HUES6 (cell line): ENCODE results near the gene CAPN11.

Experiments used
- H3K27ac ChIP-seq: 2 replicates; pipeline ENCODE4 v1.7.0; 2013; ENCODE audit warnings: low read depth, mild to moderate bottlenecking, low read length, inconsistent platforms
- H3K27me3 ChIP-seq: 2 replicates; pipeline ENCODE4 v1.6.1; 2013; ENCODE audit warnings: low read length; ENCODE audit not compliant: control insufficient read depth, insufficient read depth
- H3K36me3 ChIP-seq: 2 replicates; pipeline ENCODE4 v1.6.1; 2013; ENCODE audit warnings: low read length; ENCODE audit not compliant: control insufficient read depth, insufficient read depth
- H3K4me1 ChIP-seq: 2 replicates; pipeline ENCODE4 v1.6.1; 2013; ENCODE audit warnings: low read length; ENCODE audit not compliant: control insufficient read depth, insufficient read depth
- H3K4me3 ChIP-seq: 2 replicates; pipeline ENCODE4 v1.5.1; 2013; ENCODE audit warnings: low read depth, low read length
- H3K9ac ChIP-seq: one replicate; pipeline ENCODE4 v1.6.1; 2013; ENCODE audit warnings: mild to moderate bottlenecking, low read length
- H3K9me3 ChIP-seq: 2 replicates; pipeline ENCODE4 v1.6.1; 2013; ENCODE audit warnings: low read depth, low read length; ENCODE audit not compliant: control insufficient read depth, insufficient read depth

The CAPN11 gene

DNA sequence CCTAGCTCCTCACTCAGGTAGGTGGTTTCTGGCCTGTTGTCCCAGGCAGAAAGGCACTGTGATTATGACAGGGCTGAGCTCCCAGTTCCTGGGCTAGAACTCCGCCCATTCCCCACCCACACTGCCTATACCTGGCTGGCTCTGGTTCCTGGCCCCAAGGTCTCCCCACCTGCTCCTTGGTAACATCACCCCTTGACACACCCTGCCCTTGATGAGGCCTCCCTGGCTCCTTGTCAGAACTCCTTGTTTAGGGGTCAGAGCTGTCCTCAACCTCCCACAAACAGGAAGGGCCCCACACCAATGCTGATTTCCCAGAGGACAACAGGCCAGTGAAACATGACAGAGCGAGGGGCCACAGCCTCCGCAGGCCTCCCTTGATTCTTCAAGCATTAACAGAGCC, 42.6 kb downstream of the CAPN11 start:
- Histone ChIP-seq H3K9me3 (no peaks in the 10 kb centered on the region), H3K27me3 (no peaks in the 10 kb centered on the region), H3K4me3 (no peak overlapping the region), H3K9ac (no peak overlapping the region), H3K27ac (no peak overlapping the region), H3K4me1 (peaks cover 38% of the 10 kb centered on the region), H3K36me3 (no peaks in the 10 kb centered on the region)

DNA sequence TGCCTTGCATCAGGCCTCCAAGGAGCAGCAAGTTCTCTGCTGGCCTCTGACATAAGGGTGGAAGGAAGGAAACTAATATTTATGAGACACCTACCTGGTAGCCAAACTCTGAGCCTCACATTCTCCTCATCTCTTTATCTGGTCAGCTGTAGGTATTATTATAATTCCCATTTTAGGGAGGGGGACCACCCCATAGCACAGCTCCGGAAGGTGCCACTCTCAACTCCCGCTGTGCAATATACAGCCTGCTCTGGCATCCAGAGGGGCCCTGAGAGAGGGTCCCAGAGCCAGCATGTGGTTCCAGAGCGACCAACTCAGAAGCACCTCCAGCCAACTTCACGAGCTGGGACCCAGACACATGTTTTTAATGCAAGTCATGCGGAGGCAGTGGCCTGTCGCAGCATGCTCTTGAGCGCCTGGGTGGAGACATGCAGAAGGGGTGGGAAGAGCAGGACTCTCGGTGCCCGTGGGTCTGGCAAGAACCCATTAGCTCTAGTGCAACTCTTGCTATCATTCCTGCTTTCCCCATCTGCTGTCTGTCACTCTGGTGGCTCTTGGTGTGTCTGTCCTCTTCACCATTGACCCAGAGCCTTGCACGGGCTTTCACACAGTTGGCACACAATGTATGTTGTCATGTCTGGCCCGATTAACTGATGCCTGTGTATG, 43.2 kb downstream of the CAPN11 start:
- Histone ChIP-seq H3K27ac (peak overlapping the region; percentile 97), H3K4me1 (peaks cover 43% of the 10 kb centered on the region), H3K27me3 (no peaks in the 10 kb centered on the region), H3K9me3 (no peaks in the 10 kb centered on the region), H3K9ac (peak overlapping the region; percentile 27), H3K36me3 (no peaks in the 10 kb centered on the region), H3K4me3 (no peak overlapping the region; the same call in 1 of the 2 replicates)

DNA sequence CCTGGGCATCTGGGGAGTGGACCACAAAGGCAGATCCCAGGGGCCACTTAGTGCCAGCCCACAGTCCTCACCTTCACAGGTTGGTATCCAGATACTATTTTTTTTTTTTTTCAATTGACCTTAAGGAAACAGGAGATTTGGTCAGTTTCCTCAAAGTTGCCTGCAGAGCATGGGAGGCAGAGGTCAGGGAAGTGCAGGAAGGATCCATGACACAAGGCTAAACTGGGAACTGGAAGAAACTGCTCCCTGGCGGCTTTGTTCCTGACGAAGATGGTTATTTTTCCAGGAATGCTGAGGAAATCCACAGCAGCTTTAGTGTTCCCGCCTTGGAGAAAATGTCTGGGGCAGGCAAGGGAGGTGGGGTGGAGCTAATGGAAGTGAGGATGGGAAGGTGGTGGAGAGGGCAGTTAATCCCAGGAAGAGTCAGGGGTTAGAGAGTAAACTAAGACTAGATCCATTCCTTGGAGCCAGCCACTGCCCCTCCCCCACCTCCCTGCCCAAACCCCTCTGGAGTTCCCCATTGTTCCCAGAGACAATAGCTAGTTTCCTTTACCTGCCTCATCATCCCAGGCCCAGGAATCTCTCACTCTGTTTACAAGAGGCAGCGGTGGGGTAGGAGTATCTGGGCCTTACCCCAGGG, 43.8 kb downstream of the CAPN11 start:
- H3K36me3 ChIP-seq: no peaks in the 10 kb centered on the region
- peak overlapping the region; percentile 84 for H3K9ac ChIP-seq
- H3K4me3 ChIP-seq: peak overlapping the region; percentile 4
- peaks cover 50% of the 10 kb centered on the region for H3K4me1 ChIP-seq
- H3K9me3 ChIP-seq: no peaks in the 10 kb centered on the region
- no peaks in the 10 kb centered on the region for H3K27me3 ChIP-seq
- peak overlapping the region; percentile 97 for H3K27ac ChIP-seq

DNA sequence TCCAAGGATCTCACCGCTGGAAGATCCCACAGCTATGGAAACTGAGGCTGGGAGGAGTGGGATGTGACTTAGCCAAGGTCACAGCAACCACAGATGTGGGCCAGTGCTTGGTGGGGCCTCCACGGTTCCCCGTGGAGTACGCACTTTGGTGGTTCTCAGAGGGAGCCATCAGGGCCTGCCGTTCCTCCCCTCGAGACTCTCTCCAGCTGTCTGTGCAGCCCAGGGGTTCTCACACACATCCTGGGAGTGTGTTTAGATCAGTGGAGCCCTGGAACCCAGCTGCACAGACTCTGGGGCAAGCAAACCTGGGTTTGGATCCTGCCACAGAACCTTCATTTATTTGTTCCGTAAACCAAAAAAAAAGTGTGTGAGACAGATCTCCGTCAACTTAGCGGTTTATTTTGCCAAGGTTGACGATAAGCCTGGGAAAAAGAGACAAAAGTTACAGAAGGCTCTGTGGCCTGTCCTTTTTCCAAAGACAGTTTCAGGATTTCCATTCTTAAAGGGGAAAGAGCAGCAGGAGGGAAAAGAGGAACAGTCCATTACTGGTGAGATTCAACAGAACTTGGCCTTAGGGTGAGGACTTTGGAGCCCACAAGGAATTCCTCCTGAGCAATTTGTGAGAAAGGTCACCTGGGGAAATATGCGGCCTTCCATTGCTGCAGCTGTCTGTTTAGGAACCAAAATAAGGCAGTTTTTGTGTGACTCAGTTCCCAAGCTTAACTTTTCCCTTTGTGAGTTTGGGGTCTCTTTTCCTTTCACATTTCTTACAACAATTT, 44.5 kb downstream of the CAPN11 start:
- H3K4me1 ChIP-seq: peaks cover 50% of the 10 kb centered on the region
- H3K36me3 ChIP-seq: no peaks in the 10 kb centered on the region
- H3K27ac ChIP-seq: peak overlapping the region; percentile 97
- peak overlapping the region; percentile 84 for H3K9ac ChIP-seq
- H3K9me3 ChIP-seq: no peaks in the 10 kb centered on the region
- no peaks in the 10 kb centered on the region for H3K27me3 ChIP-seq
- H3K4me3 ChIP-seq: peak overlapping the region; percentile 4

DNA sequence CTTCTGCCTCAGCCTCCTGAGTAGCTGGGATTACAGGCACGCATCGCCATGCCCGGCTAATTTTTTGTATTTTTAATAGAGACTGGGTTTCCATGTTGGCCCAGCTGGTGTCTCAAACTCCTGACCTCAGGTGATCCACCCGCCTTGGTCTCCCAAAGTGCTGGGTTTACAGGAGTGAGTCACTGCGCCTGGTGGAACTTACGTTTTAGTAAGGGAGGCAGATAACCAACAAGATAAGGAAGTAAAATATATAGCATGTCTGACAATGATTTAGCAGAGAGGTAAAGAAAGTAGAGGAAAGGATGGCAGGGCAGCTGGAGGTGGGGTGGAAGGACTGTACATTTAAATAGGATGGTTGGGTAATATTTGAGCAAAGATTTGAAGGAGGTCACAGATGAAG, 45.3 kb downstream of the CAPN11 start:
- Histone ChIP-seq H3K27ac (no peak overlapping the region), H3K9ac (no peak overlapping the region), H3K9me3 (no peaks in the 10 kb centered on the region), H3K4me3 (no peak overlapping the region), H3K36me3 (no peaks in the 10 kb centered on the region), H3K4me1 (peaks cover 53% of the 10 kb centered on the region), H3K27me3 (no peaks in the 10 kb centered on the region)

DNA sequence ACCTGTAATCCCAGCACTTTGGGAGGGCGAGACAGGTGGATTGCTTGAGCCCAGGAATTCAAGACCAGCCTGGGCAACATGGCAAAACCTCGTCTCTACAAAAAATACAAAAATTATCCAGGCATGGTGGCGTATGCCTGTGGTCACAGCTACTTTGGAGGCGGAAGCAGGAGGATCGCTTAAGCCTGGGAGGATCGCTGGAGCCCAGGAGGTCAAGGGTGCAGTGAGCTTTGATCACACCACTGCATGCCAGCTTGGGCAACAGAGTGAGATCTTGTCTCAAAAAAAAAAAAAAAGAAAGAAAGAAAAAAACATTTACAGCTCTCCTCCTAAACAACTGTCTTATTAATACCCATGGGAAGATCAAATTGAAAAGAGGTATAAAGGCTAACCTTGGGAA, 49.3 kb downstream of the CAPN11 start:
- no peak overlapping the region for H3K4me3 ChIP-seq
- H3K36me3 ChIP-seq: no peaks in the 10 kb centered on the region
- H3K27me3 ChIP-seq: no peaks in the 10 kb centered on the region
- no peak overlapping the region for H3K27ac ChIP-seq
- peaks cover 28% of the 10 kb centered on the region for H3K4me1 ChIP-seq
- no peak overlapping the region for H3K9ac ChIP-seq
- H3K9me3 ChIP-seq: no peaks in the 10 kb centered on the region

DNA sequence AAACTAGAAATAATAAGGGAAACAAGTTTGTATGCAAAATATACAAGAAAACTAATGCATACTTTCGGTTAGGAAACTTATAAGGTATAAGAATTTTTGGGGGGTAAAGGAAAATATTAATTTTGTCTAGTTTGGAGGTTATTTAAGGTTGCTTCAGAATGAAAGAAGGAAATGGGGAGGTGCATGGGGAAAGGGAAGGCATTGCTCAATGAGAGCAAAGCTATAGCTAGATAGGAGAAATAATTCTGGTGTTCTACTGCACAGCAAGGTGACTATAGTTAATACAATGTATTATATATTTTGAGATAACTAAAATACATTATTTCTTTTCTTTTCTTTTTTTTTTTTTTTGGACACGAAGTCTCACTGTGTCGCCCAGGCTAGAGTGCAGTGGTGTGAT, 52.7 kb downstream of the CAPN11 start:
- no peak overlapping the region for H3K9ac ChIP-seq
- no peak overlapping the region for H3K4me3 ChIP-seq
- no peak overlapping the region for H3K27ac ChIP-seq
- H3K9me3 ChIP-seq: no peaks in the 10 kb centered on the region
- H3K27me3 ChIP-seq: no peaks in the 10 kb centered on the region
- no peaks in the 10 kb centered on the region for H3K36me3 ChIP-seq
- H3K4me1 ChIP-seq: peaks cover 14% of the 10 kb centered on the region

DNA sequence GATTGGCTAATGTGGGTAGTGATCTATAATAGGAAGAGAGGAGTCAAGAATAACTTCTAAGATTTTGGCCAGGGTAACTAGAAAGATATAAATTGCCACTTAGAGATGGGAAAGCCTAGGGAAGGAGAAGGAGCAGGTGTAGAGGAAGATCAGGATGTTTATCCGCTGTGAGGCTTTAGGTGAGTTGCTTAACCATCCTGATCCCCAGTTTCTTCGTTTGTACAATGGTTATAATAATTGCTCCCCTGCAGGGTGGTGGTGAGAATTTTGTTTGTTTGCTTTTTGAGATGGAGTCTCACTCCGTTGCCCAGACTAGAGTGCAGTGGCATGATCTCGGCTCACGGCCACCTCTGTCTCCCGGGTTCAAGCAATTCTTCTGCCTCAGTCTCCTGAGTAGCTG, 55.7 kb downstream of the CAPN11 start:
- Histone ChIP-seq H3K27me3 (no peaks in the 10 kb centered on the region), H3K36me3 (no peaks in the 10 kb centered on the region), H3K4me1 (peaks cover 28% of the 10 kb centered on the region), H3K27ac (no peak overlapping the region), H3K4me3 (no peak overlapping the region), H3K9ac (no peak overlapping the region), H3K9me3 (no peaks in the 10 kb centered on the region)

DNA sequence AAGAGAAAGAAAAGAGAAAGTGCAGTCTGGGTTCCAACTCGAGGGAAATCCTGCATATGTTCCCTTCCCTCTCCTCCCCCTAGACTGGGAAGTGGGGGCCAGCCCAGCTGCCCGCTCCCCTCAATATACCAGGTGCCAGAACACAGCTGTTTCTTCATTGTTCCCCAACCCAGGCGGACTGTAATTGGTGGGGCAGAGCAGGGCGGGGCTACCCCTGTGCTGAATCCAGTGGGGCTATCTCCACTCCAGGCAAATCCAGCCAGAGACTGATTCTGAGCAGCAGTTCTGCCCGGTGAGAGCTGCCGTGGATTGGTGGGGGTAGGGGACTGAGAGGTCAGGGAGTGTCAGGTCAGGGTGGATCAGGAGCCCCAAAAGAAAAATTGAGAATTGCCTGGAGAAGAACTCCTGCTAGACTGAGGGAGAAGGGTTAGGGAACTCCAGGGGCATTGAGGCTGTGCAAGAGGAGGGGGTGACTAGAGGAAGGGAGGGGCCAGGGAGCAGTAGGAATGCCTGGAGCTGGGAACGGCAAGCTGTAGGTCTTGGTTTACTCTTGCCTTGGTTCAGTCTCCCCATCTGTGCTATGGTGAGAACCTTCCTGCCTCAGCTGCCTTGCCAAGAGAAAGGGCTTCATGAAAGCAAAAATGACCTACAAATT, 58.2 kb downstream of the CAPN11 start, which contains the start of gene MYMX:
Gene MYMX, plus strand, starts transcription at position 250 of the 655 bp plus-strand sequence. CDS start 546 bp downstream, outside the sequence.
- Histone ChIP-seq H3K9ac (peak within 1 kb of the TSS; percentile 86), H3K27ac (no peak within 1 kb of the TSS), H3K4me1 (peaks cover 40% of the 10 kb centered on the region), H3K4me3 (peak within 1 kb of the TSS; percentile 64; the same call in 1 of the 2 replicates), H3K27me3 (no peaks in the 10 kb centered on the region), H3K9me3 (no peaks in the 10 kb centered on the region), H3K36me3 (no peaks in the 10 kb centered on the region)

DNA sequence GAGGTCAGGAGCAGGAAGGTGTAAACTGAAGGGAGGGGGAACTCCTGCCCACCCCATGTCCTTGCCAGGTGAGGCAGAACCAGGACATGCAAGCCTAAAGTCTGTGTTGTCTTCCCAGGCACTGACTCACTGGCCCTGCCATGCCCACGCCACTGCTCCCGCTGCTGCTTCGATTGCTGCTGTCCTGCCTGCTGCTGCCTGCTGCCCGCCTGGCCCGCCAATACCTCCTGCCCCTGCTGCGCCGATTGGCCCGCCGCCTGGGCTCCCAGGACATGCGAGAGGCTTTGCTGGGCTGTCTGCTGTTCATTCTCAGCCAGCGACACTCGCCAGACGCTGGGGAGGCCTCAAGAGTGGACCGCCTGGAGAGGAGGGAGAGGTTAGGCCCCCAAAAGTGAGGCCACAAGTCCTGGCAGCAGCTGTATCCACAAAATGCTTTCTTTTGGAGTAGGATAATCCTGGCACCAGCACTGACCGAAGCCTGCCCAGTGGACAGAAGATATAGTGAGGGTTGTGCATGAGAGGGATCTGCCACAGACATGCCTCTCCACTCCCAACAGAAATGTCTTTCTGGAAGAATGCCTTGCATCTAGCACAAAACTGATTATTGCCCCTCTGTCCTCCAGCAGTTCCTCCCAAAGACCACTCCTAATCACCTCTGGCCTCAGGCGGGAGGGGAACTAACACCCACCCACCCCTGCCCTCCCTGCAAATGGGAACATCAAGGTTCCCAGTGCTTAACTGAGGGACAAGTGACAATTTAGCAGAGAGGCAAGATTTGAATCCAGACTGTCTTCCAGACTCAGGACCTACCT, 58.9 kb downstream of the CAPN11 start:
- Histone ChIP-seq H3K4me3 (peak overlapping the region; percentile 64; the same call in 1 of the 2 replicates), H3K27ac (peak overlapping the region; percentile 93; the same call in 1 of the 2 replicates), H3K9me3 (no peaks in the 10 kb centered on the region), H3K9ac (peak overlapping the region; percentile 86), H3K36me3 (no peaks in the 10 kb centered on the region), H3K27me3 (no peaks in the 10 kb centered on the region), H3K4me1 (peaks cover 46% of the 10 kb centered on the region)
